Hippocampal formation (tissue), 2 donors: ENCODE data around the gene LRCOL1.

ENCODE experiments used
- DNase-seq, 2 donors: peaks; one replicate each; lab custom pipeline; 2025; lab: John Stamatoyannopoulos, UW

Gene LRCOL1

DNA sequence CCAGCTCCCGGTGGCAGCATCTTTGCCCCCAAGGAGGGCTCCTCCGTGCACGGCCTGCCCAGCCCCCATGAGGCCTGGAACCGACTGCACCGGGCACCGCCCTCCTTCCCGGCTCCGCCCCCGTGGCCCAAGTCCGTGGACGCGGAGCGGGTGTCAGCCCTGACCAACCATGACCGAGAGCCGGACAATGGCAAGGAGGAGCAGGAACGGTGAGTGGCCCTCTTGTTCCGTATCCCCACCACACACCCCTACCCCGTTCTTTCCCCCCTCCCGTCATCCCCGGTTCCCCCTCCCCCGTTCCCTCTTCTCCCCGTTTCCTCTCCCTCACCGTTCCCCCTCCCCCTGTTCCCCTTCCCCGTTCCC is 28.3 kb downstream of the LRCOL1 start:
- no peak for DNase-seq

DNA sequence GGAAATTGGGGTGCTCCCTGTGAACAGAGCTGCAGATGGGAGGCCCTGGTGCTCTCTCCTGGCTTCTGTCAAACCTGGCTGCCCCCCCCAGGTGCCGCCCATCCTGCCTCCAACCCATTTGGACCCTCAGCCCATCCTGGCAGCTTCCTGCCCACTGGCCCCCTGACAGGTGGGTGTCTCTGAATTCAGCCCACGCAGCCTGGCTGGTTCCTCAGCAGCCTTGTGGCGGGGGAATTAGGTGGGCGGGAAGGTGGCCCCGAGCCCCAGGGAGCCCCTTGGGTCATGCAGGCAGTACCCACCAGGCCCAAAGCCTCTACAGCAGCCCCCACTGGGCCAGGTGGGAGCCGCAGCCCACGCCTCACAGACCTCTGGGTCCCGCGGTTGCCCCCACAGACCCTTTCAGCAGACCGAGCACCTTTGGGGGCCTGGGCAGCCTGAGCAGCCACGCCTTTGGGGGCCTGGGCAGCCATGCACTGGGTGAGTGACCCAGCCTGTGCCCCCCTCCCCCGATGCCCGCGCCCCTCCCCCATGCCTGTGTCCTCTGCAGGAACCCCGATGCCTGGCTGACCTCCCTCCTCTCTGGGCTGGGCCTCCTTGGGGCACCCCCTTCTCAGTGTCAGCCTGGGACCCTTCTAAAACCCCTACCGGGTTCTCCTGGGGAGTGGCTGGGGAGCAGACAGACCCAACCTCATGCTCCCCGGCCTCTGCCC is 28.9 kb downstream of the LRCOL1 start:
- DNase-seq, result no peak

DNA sequence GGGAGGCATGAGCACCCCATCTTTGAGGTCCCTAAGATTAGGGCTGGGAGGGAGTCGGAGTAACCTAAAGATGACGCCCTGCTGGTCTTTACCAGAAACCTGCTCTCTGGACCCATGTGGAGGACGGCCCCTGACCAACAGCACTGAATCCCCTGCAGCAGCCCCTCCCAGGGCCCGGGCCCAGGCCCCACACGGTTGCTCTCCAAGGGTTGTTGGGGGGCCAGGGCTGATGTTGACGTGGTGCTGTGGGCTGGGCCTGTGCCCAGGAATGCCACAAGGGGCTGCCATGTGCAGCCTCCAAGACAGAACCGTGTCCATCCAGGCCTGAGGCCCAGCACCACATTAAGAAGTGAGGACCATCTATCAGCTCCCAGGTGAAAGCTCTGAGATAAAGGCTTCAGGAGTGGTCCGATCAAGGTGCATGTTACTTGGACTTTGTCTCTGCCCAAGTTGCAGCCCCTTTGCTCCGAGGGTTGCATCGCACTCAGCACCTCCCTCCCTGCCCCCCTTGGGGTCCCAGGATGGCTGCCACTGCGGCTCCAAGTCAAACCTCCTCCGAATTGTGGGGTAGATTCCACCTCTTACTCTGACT is 29.6 kb downstream of the LRCOL1 start:
- DNase-seq, result no peak

DNA sequence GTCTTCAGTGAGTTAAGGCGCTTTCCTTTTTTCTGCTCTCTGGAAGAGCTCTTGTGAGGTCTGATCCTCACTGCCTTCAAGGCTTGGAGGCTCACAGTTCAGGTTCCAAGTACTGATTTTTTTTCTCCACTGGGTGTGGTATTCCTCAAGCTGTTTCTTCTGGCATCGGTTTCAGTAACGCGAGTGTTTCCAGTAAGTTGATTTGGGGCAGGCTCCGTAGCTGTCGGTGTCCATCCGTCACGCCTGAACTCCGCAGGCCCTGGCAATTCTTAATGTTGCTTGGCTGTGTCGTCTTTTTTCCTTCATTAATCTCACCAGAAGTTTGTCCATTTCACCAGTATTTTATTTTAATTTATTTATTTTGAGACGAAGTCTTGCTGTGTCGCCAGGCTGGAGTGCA is 30.6 kb downstream of the LRCOL1 start:
- DNase-seq, result no peak

DNA sequence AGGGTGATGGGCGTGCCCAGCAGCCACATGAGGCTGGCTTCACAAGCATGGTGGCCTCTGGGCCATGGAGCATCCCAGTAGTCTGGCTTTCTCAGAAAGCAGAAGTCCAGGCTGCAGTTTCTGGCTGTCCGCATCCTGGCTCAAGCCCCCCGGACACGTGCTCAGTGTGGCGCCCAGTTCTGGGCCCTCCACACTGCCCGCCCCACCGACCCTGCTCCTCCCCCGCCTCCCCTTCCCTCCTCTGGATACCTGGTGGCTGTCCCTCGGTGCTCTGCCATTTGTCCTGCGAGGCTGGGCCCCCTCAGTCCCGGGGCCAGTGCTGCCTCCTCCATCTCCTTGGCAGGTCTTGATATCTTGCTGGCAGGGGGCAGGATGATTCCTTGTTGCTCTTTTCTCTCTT is 31.6 kb downstream of the LRCOL1 start:
- DNase-seq, result no peak

DNA sequence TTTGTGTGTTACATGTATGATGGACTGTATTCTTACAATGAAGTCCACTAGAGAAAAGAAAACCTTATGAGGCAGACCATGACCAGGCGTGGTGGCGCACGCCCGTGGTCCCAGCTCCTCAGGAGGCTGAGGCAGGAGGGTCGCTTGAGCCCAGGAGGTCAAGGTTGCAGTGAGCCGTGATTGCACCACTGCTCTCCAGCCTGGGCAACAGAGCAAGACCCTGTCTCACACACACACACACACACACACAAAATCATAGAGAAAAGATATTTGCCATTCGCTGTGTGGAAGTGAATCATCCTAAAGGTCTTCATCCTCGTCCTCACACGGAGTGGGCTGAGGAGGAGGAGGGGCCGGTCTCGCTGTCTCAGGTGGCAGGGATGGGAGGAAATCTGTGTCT is 32.3 kb downstream of the LRCOL1 start:
- no peak for DNase-seq

DNA sequence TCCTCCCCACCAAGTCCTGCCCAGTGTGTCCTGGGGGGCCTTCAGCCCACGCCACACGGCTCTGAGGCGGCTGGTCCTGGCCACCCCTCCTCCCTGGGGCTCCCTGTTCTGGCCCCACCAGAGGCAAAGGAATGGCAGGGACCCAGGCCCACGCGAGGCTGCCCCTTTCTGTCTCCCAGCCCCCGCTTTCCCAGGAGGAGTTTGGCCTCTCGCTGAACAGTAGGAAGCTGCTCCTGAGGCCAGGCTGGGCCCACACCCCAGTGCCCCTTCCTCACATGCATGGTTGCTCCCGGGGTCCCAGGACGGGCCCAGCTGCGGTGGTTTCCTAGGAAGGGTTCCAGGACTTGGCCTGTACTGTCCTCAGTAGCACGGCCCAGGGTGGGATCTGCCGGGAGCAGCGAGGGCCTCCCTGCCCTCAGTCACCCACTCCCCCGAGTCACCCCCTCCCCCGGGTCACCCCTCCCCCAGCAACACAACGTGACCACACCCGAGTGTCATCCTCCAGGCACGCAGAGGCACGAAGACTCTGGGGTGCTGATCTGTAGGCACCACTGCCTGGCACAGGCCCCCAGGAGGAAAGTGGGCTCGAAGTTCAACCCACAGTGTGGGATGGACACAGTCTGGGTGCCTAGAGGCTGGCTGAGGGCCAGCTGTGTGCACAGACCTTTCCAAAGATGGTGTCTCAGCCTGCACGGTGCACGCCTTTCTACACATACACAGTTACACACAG is 33.0 kb downstream of the LRCOL1 start:
- no peak for DNase-seq

DNA sequence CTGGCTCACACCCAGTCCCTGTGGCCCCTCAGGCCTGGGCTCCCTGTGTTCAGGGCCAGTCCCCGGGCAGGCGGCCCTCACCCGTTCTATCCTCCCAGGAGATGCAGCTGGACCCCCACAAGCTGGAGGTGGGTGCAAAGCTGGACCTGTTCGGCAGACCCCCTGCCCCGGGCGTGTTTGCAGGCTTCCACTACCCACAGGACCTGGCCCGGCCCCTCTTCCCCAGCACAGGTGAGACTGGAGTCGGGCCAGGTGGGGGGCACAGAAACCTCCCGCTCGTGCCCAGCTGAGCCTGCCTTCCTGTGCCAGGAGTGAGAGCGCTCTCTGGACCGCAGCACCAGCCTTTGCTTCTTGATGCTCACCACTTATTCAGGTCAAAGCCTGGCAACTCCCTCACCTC is 33.7 kb downstream of the LRCOL1 start:
- no peak for DNase-seq

DNA sequence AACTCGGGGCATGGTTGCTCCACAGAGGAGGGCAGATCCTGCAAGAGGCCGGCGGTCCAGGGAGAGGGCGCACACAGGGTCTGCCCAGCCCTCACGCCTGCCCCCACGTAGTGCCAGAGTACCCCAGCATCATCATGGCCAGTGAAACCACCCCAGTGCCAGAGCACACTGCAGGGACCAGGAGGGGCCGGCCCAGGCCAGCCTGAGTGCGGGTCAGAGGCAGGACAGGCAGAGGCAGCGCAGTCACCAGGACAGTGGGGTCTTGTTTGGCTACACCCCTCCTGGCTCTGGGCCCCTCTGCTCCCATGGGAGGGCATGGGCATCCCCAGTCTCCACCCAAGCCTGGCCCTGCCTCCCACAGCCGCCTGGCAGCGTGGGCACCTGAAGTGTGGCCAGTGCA is 34.7 kb downstream of the LRCOL1 start:
- no peak for DNase-seq

DNA sequence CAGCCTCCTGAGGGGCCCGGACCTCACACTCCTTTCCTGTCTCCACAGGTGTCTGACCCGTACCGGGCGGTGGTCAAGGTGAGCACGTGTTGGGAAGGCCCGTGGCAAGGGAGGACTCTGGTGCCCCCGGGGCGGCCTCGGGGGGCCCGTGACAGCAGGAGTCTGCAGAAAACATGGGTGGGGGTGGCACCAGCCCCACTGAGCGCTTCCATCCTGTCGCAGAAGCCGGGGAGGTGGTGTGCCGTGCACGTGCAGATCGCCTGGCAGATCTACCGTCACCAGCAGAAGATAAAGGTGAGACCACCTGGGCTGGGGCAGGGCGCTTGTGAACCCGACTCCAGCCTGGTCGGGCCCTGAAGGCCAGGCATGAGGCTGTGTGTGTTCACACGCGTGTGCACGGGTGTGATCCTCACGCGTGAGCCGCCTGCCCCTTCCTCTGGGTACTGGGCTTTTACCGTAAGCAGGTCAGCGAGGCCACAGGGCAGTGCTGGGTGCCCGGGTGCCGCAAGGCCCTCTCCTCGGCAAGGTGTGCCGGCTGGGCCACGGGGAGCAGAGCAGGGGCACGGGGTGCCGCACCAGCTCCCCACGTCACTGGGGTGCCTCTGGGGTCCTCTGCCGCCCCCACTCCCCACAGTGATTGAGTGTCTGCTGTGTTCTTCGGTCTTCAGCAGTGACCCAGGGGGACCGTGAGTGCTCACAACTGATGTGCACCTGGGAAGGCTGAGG is 35.9 kb downstream of the LRCOL1 start:
- no peak for DNase-seq

DNA sequence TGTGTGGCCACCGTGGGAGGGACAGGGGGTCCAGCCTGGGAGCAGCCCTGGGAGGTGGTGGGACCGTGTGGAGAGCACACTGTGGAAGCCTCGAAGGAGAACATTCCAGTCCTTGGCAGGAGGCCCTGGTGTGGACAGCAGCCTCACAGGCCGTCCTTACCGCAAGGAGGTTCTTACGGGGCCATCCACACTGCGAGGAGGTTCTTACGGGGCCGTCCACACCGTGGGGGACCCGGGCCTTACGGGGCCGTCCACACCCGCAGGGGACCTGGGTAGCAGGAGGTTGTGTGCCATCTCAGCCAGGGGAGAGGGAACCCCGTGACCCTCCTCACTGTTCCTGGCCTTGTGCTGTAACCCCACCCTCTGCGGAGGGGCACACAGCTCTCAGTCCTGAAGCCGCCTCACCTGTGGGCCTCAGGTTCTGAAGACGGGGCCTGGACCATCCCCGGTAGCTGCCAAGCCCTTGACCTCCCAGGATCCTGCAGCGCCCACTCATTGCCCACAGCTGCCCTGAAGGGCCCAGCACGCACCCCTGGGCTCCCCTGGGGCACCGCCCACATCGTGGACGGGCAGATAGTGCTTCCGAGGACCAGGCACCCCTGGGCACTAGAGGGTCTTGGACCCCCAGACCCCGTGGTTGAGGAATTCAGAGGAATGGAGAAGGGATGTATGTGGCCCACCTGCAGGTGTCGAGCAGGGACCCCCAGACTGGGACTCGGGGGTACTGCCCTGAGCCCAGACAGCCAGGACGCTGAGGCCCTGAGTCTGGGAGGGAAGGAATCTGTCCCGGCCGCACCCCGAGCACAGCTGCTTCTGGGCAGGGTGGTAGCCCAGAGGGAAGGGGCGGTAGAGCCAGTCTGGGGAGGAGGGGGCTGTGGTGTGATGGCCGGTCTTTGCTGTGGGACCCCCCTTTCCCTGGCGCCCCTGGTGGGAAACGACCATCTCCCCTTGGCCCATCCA is 37.3 kb downstream of the LRCOL1 start:
- no peak for DNase-seq

DNA sequence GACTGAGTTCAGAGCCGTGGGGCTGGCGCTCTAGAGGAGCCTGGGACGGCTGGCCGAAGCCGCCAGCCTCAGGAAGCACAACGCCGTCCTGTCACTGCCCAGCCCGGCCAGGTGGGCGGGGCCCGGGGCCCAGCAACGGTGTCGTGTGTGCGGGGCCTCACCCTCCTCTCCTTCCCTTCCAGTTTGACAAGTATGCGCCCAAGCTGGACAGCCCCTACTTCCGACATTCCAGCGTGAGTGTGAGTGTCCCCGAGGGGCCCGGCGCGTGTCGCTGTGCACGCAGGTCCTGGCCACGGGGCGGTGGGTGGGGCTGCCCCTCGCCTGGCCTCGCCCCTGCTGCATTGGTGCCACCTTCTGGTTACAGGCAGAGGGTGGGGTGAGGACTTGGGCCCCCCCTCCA is 38.3 kb downstream of the LRCOL1 start:
- DNase-seq, result no peak

DNA sequence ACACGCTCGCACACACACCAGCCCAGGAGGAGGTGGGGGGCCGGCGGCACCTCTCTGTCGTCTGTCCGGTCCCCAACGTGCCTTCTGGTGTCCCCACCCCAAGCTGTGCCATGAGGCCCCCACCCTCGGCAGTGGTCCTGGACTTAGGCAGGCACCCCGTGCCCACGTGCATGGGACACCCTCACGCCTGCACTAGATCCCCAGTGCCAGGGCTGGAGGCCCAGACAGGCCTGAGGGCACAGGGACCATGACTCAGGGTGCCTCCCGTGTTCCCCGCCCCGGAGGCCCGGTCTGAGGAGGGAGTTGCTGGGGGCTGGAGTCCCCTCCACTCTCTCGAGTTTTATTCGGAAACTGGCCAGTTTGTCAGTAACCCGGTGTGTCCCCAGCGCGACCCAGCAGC is 38.8 kb downstream of the LRCOL1 start:
- no peak for DNase-seq

DNA sequence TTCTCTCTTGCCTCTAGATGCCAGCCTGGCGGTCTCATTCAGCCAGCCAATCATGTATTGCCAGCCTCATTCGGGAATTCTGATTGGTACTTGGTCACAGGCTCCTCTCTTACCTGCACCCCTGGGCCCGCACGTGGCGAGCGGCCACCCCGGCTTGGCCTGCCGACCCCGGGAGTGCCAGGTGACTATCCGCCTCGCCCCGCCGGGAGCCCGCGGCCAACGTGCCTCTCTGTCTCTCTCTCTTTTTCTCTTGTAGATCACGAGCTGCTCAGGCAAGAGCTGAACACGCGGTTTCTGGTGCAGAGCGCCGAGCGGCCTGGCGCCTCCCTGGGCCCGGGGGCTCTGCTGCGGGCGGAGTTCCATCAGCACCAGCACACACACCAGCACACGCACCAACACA is 39.3 kb downstream of the LRCOL1 start:
- no peak for DNase-seq

DNA sequence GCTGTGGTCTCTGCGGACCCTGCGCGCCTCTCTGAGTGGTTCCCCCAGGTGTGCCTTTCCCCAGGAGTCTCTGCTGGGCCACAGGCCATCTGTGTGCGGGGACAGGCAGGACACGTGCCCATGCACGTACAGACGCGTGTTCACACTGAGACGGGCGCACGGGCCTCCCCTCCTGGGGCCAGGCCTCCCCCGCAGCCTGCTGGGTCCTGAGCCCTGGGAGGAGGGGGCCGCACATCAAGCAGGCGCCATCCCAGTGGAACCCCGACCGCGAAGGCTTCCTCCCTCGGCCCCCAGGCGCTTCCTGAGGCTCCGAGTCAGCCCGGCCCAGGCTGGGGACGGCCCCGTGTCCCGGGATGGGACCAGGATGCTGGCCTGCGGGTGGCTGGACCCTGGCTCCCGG is 39.7 kb downstream of the LRCOL1 start:
- no peak for DNase-seq

DNA sequence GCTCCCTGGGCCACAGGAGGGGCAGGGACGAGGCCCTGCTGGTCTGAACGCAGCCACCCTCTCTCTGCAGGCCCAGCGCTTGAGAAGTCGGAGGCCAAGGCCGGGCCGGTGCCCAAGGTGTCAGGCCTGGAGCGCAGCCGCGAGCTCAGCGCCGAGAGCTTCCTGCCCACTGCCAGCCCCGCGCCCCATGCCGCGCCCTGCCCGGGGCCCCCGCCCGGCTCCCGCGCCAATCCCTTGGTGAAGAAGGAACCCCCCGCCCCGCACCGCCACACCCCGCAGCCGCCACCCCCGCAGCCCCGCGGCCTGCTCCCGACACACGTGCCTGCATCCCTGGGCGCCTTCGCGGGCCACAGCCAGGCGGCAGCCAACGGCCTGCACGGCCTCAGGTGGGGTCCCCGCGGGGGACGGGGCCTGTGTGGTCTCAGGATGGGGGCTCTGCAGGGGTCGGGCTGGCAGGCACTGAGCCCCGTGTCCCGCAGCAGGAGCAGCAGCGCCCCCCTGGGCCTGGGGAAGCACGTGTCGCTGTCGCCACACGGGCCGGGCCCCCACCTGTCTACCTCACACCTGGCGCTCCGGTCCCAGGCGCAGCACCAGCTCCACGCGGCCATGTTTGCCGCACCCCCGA is 40.4 kb downstream of the LRCOL1 start:
- DNase-seq, result no peak

DNA sequence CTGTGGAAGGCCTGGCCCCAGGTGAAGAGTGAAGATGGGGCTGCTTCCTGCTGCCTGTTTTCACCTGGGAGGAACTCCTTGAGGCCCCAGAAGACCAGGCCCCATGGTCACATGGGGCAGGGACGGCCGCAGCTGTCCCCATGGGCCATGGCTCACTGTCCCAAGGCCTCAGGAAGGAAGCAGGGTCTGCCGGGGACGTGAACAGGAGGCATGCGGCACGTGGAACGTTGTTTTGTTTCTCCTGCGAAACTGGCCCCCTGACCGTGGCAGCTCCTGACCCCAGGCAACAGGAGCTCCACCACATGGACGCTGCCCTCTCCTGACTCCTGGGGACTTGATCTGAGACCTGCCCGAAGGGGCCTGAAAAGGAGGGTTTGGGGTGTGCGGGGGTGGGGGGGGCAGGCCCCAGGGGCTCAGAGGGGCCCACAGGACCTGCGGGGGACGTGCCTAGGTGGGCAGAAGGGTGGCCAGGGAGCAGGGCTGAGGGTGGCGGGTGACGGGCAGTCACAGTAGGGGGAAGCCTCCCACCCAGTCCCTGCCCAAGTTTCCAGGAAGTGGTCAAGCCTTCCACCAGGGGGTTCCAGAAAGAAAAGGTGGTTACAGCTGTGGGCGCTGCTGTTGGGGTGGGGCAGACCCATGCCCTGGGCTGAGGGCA is 41.4 kb downstream of the LRCOL1 start:
- no peak for DNase-seq

DNA sequence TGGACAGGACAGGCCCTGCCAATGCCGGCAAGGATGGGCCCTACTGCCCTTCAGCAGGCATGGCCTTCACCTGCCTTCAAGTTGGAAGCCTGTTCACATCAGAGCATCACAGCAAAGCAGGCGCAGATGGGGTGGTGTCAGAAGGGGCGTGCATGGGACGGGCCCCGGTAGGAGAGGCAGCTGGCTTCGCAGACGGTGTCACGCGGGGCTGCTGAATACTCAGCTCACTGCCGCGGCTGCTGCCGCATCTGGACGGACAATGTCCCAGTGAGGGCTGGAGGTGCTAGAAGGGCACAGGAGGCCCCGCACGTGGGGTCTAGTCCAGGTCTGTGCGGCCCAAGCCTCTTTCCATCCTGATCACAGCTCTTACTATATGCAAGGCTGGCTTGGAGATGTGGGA is 42.1 kb downstream of the LRCOL1 start:
- DNase-seq, result no peak

DNA sequence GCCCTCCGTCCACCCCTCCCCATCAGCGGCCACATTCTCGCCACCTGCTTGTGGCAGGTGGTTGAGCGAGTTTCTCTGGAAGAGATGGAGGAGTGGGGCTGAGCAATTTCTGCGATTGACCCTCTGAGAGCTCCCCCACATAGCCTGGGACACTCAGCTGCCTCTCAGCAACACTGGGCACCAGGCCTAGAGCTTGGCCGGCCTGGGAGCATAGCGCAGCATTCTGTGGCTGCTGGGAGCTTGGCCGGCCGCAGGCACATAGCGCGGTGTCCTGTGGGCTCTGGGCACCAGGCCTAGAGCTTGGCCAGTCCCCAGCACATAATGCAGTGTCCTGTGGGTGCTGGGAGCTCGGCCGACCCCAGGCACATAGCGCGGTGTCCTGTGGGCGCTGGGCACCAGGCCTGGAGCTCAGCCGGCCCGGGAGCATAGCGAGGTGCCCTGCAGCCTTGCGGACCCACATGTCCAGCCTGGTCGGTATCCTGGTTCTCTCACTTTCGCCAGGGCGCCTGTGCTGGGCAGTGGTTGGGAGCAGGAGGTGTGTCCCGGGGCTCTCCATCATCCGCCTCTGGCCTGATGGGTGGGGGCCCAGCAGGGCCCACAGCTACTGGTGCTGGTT is 43.8 kb downstream of the LRCOL1 start:
- peak; percentile 36 to 60 for DNase-seq

DNA sequence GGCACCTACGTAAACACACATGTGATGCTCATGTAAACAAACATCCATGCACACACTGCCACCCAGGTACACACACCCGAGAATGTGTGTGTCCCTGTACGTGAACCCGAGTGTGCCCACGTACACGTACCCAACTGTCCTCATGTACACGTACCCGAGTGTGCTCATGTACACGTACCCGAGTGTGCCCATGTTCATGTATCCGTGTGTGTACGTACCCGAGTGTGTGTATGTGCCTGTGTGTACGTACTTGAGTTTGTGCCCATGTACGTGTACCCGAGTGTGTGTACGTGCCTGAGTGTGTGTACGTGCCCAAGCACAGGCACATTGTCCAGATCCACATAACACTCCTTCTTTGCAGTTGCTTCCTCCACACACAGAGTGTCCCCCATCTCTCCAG is 45.0 kb downstream of the LRCOL1 start:
- DNase-seq, result no peak
